ENCODE results near the gene PIAS4.
A peak's percentile ranks its signal among the peaks of the same experiment; 100 is the strongest.

- no peak for TF ChIP-seq CTCF (tag by site-specific recombination; IDR thresholded peaks at IDR 0.05)
- no peak for TF ChIP-seq ZNF221 (tag by site-specific recombination; IDR thresholded peaks at IDR 0.05; ENCODE audit: borderline replicate concordance)
- TF ChIP-seq ZNF48 (tag by site-specific recombination; IDR thresholded peaks at IDR 0.05), result no peak
- TF ChIP-seq ZNF423 (tag by site-specific recombination; IDR thresholded peaks at IDR 0.05), result no peak
- TF ChIP-seq, protein P1, sequence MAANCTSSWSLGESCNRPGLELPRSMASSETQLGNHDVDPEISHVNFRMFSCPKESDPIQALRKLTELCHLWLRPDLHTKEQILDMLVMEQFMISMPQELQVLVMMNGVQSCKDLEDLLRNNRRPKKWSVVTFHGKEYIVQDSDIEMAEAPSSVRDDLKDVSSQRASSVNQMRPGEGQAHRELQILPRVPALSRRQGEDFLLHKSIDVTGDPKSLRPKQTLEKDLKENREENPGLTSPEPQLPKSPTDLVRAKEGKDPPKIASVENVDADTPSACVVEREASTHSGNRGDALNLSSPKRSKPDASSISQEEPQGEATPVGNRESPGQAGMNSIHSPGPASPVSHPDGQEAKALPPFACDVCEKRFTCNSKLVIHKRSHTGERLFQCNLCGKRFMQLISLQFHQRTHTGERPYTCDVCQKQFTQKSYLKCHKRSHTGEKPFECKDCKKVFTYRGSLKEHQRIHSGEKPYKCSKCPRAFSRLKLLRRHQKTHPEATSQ (tag by site-specific recombination; IDR thresholded peaks at IDR 0.05), result no peak
- no peak for TF ChIP-seq ZNF362 (tag by site-specific recombination; IDR thresholded peaks at IDR 0.05)
- 0 out of 2 replicates have a peak, but pooled peaks have one; percentile 10 for TF ChIP-seq EGR2 (tag by site-specific recombination; IDR thresholded peaks at IDR 0.05; ENCODE audit: low read depth)
- TF ChIP-seq ZBTB1 (tag by site-specific recombination; IDR thresholded peaks at IDR 0.05), result no peak
- no peak for TF ChIP-seq MYNN (tag by site-specific recombination; IDR thresholded peaks at IDR 0.05; ENCODE audit: borderline replicate concordance)
- TF ChIP-seq, protein P2, sequence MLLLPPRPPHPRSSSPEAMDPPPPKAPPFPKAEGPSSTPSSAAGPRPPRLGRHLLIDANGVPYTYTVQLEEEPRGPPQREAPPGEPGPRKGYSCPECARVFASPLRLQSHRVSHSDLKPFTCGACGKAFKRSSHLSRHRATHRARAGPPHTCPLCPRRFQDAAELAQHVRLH (tag by site-specific recombination; IDR thresholded peaks at IDR 0.05), result no peak
- no peak for TF ChIP-seq ZNF350 (tag by site-specific recombination; IDR thresholded peaks at IDR 0.05)
- no peak for TF ChIP-seq ZBTB21 (tag by site-specific recombination; IDR thresholded peaks at IDR 0.05)
- TF ChIP-seq ZFP3 (tag by site-specific recombination; IDR thresholded peaks at IDR 0.05; ENCODE audit: low read depth), result no peak
- TF ChIP-seq ZNF416 (tag by site-specific recombination; IDR thresholded peaks at IDR 0.05), result no peak
Measured at GRCh38 chr19:3964256-3965194, 43.0 kb upstream of the PIAS4 start.

All from HEK293 (cell line).